ENCODE data around the gene PIK3AP1.

DNA sequence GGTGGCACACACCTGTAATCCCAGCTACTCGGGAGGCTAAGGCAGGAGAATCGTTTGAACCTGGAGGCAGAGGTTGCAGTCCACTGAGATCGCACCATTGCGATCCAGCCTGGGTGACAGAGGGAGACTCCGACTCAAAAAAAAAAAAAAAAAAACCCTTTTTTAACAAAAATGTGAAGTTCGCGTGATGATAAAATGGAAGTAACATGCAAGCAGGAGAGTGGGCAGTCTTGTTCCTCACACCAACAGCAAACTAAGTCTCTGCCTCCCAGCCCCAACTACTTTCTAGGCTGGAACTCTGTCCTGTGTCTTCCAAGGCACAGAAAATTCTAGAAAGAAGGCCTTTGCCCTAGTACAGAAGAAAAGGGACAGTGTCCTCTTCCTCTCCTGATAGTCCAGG, 11.3 kb downstream of the PIK3AP1 start:
- TF ChIP-seq, protein P1, sequence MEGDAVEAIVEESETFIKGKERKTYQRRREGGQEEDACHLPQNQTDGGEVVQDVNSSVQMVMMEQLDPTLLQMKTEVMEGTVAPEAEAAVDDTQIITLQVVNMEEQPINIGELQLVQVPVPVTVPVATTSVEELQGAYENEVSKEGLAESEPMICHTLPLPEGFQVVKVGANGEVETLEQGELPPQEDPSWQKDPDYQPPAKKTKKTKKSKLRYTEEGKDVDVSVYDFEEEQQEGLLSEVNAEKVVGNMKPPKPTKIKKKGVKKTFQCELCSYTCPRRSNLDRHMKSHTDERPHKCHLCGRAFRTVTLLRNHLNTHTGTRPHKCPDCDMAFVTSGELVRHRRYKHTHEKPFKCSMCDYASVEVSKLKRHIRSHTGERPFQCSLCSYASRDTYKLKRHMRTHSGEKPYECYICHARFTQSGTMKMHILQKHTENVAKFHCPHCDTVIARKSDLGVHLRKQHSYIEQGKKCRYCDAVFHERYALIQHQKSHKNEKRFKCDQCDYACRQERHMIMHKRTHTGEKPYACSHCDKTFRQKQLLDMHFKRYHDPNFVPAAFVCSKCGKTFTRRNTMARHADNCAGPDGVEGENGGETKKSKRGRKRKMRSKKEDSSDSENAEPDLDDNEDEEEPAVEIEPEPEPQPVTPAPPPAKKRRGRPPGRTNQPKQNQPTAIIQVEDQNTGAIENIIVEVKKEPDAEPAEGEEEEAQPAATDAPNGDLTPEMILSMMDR (IDR thresholded peaks at IDR 0.05 in 4 of 5, conservative IDR thresholded peaks at IDR 0.05 in 1 of 5): no peak
- no peak for TF ChIP-seq POLR2A (IDR thresholded peaks at IDR 0.05)

All from gastrocnemius medialis (tissue), 4 donors.